ENCODE results near the gene SIGLEC12. TPM values are rescaled to one million over a fixed set of nuclear protein-coding genes. Genes with fewer than 3 reads are reported as not detected.
"Not testable (repeated sequence)": the region's sequence is repeated elsewhere in the genome, so short reads cannot be mapped to it uniquely, and the experiment has no call there.

The SIGLEC12 gene
- total RNA-seq, 2 donors from 2014 or later: 1.1 TPM; not detected in 1

DNA sequence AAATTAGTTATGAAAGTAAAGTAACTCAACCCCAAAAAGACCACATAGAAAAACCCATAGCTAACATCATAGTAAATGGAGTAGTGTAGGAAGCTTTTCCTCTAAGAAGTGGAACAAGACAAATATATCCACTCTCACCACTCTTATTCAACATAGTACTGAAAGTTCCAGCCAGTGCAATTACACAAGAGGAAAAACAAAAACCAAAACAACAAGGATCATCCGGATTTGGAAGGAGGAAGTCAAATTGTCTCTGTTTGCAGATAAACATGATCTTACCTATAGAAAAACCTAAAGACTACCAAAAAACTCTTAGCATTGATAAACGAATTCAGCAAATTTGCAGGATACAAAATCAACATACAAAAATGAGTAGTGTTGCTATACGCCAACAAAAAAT, 34.9 kb downstream of the SIGLEC12 start:
- no peak for DNase-seq
- no peak for ATAC-seq
- intact Hi-C loops (cut with DNase I): no loop called here

DNA sequence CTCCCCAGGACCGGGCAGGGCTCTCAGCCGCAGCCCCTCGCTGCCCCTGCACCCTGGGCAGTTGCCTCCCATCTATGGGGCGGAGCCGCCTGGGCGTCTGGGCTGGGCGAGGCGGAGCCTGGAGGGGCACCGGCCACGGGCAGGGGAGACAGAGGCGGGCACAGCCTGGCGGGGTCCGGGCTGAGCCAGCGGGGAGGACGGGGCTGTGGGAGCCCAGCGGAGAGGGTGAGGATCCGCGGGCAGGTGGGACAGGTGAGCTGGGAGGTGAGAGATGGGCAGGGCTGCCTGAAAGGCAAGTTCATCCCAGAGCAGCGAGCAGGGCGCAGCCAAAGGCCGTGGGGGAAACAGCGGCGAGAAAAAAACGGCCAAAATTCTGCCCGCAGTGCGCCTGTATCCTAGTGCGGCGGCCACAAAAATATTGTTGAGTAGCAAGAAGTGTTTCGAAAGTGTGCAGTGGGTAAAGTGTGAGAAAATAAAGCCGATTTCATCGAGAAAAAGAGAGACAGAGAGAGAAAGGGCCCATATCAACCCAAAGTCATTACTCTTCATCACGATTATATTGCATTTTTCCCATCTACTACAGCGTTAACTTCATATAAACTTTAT, 37.5 kb downstream of the SIGLEC12 start:
- DNase-seq; intact Hi-C loops (cut with DNase I): not testable (repeated sequence)
- ATAC-seq: peak in 1 of 2 donors; percentile 14

DNA sequence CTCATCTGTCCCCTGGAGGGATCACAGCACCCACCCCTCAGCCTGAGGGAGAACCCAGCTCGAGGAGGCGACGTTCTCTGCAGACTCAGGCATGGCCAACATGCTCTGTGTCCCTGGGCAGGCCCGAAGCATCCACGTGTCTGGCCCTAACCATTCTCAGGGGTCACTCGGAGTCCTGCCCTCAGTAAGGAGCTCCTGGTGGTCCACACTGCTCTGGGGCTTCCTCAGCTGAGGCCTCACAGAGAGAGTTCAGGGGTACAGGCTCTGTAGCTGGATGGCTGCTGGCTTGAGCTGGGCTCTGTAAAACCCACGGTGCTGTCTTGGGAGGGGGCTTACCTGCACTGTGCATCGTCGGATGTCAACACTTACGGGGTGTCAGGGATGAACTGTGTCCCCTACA, 38.9 kb downstream of the SIGLEC12 start:
- ATAC-seq (no peak), DNase-seq (no peak)
- intact Hi-C loops (cut with DNase I): no loop called here

DNA sequence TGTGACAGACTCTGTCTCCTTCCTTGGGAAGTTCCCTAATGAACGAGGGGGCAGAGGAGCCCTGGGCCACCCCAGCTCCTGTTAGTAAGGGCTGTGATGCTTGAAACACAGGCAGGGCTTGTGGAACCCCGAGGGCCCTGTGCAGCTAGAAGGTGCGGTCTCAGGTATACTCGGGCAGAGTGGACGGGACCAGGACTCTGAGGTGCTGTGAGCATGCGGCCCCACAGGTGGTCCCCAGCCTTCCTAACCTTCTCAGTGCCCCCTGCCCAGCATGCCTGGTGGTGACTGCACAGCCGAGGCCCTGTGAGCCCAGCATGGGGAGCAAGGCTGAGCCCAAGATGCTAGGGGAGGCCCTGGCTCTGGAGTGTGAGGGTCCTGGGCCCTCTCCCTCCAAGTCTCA, 39.3 kb downstream of the SIGLEC12 start:
- ATAC-seq (no peak), DNase-seq (no peak)
- intact Hi-C loops (cut with DNase I): no loop called here

DNA sequence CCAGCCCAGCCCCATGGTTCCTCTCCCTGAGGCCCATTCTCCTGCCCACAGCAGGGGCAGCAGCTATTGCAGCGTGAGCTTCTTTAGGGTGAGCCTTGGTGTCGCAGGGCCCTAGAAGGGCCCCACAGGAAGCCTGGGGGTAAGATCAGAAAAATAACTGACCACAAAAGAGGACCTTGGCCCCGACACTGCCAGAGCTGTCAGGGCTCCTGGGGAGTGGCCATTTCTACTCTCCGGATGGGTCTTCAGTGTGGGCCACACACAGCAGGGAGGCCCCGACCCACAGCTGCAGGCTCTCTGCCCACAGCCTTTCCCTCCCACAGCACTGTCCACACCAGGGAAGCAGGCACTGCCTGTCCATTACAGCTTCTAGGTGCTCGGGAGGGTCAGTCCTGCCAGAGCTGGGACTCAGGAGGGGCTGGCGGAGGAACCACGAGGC, 39.9 kb downstream of the SIGLEC12 start:
- intact Hi-C loops (cut with DNase I): no loop called here
- no peak for DNase-seq

DNA sequence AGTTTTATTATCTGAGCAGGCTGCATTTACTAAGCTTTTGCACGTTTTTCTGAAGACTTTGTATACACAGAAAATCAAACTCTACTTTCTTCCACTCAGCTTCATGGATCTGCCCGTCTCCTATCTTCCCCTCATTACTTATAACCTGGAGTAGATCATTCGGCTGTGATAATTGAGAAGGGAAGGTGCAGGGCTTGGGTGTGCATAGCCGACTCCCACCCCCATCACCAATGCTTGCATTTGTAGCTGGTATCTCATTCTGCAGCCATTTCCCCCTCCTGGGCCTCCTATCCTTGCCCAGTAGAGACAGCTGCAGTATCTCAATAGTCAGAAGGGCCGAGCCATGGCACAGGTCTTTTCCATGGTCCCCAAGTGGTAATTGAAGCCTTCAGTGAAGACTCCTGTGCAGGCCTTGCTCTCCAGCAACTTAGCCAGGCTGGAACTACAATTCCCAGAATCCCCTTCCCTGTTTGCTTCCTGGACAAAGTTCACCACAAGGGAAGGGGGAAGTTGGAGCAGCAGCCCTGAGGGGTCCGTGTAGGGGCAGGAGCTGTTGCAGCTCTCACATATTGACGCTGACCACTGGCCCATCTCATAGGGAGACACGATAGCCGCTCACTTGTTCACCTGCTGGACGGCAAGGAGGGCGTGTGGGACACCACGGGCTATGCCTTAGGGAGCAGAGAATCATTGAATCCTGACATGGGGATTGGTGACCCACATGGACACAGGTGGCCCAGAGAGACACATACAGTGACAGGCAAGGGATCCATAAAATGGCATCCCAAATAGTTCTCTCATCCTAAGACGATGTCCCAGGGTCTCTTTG, 41.2 kb downstream of the SIGLEC12 start:
- ATAC-seq (peak in 1 of 2 donors; percentile 21), DNase-seq (no peak)
- intact Hi-C loops (cut with DNase I): no loop called here

More for the DNA sequence above, 39.9 kb downstream of the SIGLEC12 start:
- ATAC-seq: peak; percentile 12 to 46

DNA sequence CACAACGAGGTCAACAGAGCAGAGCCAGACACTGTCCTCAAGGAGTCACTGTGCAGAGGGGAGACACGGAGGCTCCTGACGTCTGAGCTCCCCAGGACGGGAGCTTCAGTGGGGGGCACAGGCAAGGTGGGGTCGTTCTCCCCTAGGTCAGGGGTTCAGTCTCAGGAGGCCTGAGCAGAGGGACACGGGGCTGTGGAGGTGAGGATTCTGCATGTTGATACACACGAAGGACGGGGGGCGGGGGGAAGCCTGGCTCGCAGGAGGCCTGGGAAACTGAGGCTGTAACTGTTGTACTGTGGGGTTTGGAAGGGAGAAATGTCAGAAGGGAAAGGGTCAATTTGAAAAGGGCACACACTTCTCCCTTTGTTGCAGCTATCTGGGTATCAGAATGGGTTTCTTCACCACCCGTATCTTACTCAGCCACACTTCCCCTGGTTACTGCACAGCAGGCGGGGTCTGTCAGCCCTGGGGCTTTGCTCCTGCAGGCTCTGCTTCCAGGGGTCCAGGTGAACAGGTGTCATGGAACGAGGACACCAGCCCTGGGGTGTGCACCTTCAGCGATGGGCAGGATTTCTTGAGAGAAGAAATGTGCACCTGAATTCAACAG, 42.6 kb downstream of the SIGLEC12 start:
- DNase-seq: no peak
- intact Hi-C loops (cut with DNase I): no loop called here
- ATAC-seq: no peak

DNA sequence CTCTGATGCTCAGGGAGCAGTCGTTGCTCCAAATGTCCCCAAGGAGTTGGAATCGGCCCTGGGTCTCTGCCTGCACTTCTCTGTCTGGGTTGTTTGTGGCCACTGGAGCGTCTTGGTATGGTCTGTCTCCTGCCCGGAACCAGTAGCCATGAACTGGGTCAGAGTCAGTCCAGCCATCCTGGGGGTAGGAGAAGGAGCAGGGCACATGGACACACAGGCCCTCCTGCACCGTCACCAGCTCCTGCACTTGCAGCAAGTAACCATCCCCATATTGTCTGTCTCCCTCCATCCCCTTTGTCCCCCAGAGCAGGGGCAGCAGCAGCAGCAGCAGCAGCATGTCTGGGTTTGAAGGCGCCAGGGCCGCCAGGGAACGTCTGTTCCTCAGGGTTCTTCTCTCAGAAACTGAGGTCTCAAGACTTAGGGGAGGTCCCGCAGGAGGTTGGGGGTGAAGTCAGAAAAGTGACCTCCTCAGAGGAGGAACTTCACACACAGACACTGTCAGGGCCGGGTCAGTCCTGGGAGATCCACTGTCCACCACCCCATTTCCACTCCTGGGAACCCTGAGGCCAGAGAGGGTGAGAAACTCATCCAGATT, 43.5 kb downstream of the SIGLEC12 start, which contains the start of gene SIGLEC8:
SIGLEC8 (minus strand) TSS at position 404 of the 595 bp plus-strand sequence; CDS start at position 337, 67 bp downstream.
- intact Hi-C loops (cut with DNase I): no loop called here
- no peak for DNase-seq
- ATAC-seq: no peak

DNA sequence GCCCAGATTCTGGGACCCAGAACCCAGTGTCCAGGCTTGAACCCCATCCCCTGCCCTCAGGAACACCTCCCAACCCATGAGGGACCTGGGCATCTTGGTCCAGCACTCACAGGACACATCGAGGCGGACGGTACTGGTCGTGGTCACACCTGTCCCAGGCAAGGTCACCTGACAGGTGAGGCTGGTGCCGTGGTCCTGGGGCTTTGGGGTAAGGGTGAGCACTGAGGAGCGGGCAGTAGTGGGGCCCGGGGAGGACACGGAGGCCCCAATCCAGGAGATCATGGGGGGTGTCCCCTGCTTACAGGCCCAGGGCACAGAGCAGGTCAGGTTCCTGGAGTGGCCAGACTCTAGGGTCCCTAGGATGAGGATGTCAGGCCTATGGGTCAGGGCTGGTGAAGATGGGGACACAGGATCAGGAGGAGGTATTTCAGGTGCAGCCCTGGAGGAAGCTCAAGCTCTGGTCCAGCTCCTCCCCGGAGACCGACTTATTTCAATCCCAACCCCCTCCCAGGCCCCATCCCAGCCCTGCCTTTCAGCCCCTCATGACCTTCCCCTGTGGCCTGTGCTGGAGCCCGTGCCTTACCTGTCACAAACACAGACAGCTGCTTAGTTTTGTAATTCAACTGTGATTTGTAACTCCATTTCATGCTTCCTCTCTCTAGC, 44.1 kb downstream of the SIGLEC12 start:
- DNase-seq (no peak), ATAC-seq (no peak)
- intact Hi-C loops (cut with DNase I): no loop called here

DNA sequence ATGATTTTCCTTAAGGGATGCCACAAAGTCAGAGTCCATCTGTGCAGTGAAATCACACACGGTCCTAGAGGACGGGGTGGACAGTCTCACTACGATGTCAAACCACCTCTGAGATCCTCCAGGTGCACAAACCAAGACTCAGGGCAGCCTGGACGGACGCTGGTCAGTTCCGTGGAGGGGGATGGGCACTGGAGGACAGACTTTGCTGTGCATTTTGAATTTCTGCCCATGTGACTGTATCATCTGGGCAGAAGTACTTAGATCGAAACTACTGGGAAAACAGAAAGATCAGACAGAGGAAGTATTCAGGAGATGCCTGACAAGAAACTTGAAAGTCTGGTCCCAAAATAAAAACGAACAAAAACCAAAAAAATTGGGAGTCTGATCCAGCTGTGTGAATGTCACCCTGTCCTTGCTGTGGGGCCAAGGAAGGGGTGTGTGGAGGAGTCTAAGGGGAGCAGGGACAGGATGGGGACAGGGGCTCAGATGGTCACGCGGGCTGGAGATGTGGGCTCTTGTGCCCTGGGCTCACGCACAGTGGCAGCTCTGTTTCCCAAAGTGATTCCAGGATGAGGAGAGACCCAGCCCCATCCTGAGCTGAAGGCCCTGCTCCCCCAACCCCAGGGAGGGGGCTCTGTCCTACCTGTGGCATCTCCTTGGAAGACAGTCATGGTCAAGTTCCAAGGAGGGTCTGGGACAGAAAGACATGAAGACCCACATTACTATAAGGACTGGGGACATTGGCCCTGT, 44.9 kb downstream of the SIGLEC12 start:
- no peak for DNase-seq
- intact Hi-C loops (cut with DNase I): no loop called here
- no peak for ATAC-seq

DNA sequence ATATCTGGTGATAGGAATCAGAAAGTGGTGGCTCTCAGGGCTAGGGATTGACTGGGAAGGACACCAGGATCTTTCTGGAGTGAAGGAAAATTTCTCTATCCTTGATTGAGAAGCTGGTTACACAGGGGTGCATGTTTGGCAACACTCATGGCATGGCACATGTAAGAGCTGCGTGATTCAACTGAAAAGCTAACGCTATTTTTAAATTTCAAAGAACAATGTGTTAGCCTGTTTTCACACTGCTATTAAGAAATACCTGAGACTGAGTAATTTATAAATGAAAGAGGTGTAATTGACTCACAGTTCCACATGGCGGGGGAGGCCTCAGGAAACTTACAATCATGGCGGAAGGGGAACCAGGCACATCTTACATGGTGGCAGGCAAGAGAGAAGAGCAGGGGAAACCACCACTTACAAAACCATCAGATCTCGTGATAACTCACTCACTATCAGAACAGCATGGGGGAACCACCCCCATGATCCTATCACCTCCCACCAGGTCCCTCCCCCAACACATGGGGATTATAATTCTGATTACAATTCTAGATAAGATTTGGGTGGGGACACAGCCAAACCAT, 50.8 kb downstream of the SIGLEC12 start:
- intact Hi-C loops (cut with DNase I): no loop called here
- DNase-seq: no peak
- no peak for ATAC-seq

DNA sequence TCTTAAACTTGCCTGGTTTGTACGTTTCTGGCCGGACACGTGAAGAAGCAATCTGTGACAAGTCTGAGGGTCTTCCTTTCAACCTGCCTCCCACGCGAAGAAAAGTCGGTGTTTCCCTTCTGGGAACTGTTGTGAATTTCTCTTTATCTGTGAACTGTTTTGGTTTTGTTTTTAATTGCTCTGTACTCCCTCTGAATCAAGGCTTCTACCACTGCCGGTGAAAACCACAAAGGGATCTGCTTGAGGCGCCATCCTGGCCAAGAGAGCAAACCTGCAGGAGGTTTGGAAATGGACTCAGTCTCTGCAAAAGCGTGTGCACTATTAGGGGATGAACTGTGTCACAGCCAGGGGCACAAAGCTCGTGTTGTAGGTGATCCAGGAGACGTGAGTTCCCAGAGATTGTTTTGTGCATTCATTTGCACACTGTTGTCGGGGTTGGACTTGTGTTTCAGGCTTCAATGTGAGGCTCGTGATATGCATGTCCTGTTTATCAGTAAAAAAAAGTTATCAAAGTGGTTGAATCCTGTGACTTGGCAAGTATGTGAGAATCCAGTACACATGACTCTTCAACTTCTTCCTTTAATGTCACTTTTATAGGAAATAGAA, 53.1 kb downstream of the SIGLEC12 start:
- no peak for DNase-seq
- intact Hi-C loops (cut with DNase I): no loop called here

DNA sequence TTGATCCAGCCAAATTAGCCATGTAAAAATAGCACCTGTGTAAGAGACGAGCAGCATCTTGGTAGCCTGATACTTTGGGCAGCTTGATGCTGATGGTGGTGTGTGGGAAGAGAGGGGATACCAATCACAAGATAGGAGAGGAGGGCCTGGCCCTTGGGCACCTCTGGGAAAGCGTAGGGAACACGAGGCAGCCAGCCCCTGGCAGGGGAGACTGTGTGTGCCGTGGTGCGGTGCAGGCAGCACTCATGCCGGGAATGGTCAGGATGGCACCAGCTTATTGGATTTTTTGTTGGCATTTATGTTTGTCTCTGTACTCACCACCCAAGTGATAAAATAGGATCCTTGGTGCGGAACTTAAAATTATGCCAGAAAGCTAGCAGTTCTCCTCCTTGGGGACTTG, 53.6 kb downstream of the SIGLEC12 start:
- DNase-seq: no peak
- no peak for ATAC-seq
- intact Hi-C loops (cut with DNase I): no loop called here

More for the DNA sequence above, 53.1 kb downstream of the SIGLEC12 start:
- ATAC-seq: no peak

DNA sequence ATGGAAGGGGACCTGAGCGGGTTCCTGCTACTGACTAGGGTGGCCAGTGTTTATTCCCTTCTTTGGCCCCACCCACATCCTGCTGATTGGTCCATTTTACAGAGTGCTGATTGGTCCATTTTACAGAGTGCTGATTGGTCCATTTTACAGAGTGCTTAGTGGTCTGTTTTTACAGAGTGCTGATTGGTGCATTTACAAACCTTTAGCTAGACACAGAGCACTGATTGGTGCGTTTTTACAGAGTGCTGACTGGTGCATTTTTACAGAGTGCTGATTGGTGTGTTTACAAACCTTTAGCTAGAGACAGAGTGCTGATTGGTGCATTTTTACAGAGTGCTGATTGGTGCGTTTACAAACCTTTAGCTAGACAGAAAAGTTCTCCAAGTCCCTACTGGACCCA, 54.1 kb downstream of the SIGLEC12 start:
- ATAC-seq; DNase-seq; intact Hi-C loops (cut with DNase I): not testable (repeated sequence)

DNA sequence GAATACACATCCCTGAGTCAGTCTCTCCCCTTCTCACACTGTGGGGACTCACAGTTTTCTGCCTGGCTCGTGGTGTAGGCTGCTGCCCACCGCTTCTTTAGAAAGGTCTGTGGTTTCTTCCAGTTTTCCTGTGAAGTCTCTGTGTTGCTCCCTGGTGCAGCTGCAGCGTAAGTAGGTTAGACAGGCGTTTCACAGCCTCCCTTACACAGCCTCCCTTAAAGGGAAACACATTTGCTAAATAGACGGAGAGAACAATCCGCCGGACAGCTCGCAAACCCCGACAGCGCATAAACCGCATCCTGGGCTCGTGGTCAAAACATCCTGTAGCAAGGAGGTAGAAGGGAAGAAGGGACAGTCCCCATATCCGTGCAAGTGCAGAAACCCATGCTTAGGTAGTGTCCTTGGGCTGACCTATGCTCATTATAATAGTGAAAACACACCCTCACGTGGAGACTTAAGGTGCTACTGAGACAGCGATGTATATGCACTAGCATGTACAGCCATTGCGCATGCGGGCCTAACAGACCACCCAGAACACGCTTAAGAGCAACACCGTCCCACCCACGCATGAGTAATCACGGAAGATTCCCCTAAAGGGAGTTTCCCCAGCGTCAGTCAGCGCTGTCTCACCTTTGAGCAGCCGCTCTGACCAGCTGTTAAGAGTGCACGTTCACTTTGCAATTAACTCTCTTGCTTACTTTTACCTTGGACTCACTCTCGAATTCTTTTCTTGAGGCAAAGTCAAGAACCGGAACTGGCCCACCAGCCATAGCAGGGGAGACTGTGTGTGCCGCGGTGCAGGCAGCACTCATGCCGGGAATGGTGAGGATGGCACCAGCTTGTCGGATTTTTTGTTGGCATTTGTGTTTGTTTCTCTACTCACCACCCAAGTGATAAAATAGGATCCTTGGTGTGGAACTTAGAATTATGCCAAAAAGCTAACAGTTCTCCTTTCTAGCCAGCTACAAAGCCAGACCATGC, 59.9 kb downstream of the SIGLEC12 start:
- intact Hi-C loops (cut with DNase I): no loop called here
- DNase-seq: no peak
- peak; percentile 21 to 68 for ATAC-seq
